GM19395 (cell line): ENCODE results near the gene PUSL1.

Source experiments
- ATAC-seq: cut with Tn5 transposase; IDR thresholded peaks from one replicate; pipeline ENCODE4 v1.9.1; 2021; ENCODE audit warnings: mild to moderate bottlenecking, moderate library complexity; ENCODE audit not compliant: unreplicated experiment

PUSL1 gene

DNA sequence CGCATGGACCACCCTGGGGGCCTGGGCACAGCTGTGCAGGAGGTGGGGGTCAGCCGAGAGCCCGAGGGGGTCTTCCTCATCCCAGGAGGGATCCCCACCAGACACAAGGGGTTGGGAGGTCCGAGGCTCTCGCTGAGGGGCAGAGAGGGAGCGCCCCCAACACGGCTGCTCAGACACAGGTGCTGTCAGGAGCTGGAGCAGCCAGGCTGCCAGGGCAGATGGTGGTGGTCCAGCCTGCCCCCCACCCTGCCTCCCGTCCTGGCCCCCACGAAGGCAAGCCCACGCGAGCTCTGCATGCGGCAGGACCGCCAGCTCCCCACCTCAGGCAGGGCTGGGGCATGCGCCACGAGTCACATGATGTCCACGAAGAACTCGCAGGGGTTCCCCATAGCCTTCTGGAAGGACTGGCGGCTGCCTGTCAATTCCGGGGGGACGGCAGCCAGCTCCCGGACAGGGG is 27.4 kb downstream of the PUSL1 start:
- no peak for ATAC-seq

DNA sequence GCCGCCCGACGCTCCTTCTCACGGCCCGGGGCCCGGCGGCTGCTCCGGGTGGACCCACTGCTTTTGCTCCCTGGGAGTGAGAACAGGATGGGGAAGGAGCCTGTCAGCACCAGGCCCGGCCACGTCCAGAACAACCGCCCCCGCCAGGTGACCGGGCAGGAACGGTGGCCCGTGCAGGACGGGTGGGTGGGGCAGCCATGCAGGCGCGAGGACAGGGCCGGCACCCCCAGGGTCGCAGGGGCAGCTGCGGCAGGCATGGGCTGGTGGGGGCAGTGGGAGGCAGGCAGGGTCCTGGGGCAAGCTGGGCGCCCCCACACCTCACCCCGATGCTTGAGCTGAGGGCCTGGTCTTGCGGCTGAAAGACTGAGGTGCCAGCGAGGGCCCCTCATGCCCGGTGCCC is 28.0 kb downstream of the PUSL1 start:
- no peak for ATAC-seq

DNA sequence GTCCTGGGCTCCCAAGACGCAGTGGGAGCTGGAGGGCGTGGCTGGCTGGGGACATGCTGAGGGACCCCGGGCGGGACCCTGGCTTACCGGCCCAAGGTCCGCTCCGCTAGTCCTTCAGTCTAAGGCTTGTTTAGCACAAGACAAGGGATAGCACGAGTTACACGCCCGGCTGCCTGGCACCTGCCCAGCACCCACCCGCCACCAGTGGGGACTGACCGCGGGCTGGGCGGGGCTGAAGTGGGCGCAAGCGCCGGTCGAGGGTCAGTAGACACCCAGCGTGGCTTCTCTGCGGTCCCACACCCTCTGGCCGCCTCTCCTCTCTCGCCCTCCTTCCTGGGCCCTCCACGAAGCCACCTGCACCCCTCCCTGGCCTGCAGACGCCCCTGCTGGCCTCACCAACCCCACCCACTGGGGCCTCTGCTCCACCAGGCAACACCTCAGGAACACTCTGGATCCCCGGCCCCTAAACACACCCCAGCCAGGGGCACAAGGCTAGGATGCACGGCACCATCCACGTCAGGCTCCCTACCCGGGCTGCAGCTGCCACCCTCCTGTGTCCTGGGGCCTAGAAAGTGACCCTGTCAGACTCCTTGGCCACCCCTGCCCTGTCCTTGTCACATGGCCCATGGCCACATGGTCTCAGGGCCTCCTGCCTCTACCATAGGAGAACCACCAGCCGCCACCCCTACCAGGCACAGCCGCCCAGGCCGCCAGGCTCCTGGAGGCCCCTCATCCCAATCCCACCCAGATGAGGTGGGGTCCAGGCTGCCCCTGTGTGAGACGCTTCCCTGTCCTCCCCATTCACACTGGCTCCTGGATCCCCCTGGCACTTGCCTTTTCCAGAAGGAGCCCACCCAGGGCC is 28.8 kb downstream of the PUSL1 start:
- ATAC-seq: no peak

DNA sequence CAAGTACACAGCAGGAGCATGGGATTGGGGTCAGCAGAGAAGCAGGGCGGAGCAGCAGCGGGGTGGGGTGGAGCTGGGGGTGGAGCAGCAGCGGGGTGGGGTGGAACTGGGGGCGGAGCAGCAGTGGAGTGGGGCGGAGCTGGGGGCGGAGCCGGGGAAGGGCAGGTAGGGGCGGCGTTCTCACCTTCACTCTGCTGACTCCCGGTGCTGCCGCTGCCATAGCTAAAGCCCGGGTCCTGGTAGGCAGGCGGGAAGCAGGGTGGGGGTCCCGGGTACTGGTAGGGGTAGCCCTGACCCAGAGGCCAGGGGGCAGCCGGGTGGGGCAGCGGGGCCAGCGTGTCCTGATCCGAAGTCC is 29.4 kb downstream of the PUSL1 start:
- no peak for ATAC-seq

DNA sequence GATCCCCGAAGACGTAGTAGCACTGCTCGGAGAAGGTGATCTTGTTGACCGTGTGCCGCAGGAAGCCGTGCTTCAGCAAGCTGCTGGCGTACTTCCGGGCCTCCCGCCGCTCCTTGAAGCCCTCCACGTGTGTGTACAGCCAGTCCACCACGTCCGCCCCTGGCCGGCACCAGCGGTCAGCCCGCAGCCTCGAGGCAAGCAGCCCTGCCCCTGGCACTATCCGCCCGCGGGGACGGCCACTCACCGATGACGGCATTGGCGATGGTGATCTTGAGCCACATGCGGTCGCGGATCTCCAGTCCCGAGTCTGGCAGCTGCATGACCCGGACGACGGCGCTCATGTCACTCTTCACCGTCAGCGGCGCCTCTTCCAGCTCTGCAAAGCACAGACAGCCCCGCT is 29.9 kb downstream of the PUSL1 start:
- no peak for ATAC-seq

DNA sequence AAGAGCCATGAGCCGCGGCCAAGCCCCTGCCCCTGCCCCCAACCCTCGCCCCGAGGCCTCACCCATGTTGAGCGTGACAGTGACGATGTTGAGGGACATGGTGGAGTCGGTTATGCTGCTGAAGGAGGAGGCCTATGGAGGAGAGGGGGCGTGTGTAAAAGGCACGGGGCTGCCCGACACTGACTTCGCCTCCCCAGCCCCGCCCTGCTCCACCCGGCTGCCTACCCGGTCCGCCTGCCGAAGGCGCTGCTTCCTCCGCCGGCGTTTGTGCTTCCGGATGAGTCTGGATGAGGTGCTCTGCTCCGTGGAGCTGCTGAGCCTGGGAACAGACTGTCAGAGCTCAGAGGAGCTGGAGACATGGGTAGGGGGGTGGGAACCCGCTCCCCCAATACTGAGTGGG is 31.8 kb downstream of the PUSL1 start:
- ATAC-seq: no peak

DNA sequence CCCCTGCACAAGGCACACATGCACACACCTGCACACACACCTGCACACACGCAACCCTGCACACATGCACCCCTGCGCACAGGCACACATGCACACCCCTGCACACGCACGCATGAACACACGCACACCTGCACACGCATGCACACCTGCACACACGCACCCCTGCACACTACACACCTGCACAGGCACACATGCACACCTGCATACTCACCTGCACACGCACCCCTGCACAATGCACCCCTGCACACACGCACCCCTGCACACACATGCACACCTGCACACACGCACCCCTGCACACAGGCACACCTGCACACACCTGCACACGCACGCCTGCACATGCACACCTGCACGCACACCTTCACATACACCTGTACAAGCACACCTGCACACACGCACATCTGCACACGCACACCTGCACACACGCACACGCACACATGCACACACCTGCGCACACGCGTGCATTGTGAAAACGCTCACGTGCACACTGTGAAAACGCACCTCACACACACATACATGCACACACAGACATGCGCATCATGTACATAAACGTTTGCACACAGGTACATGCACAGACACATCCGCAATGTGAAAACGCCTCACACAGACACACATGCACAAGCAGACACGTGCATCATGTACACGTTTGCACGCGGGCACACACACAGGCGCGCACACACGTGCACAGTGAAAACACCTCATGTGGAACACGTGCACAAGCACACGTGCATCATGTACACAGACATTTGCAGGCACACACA is 32.6 kb downstream of the PUSL1 start:
- ATAC-seq: no peak

DNA sequence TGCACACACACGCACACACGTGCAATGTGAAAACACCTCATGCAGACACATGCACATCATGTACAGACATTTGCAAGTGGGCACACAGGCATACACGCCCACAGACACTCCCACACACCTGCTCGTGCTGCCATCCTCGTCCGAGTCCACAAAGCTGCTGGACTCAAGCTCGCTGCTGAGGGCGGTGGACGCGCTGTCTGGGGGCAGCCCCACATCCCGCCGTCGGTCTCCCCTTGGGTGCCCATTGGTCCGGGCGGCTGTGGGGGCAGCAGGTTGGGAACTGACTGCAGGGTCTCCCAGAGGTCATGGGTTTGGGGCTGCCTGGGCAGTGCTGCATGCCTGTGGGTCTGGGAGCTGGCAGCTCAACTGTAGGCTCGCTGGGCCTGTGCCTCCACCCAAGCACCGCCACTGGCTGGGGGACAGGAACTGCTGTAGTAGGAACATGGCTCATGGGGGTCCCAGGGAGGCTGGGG is 33.2 kb downstream of the PUSL1 start:
- no peak for ATAC-seq

DNA sequence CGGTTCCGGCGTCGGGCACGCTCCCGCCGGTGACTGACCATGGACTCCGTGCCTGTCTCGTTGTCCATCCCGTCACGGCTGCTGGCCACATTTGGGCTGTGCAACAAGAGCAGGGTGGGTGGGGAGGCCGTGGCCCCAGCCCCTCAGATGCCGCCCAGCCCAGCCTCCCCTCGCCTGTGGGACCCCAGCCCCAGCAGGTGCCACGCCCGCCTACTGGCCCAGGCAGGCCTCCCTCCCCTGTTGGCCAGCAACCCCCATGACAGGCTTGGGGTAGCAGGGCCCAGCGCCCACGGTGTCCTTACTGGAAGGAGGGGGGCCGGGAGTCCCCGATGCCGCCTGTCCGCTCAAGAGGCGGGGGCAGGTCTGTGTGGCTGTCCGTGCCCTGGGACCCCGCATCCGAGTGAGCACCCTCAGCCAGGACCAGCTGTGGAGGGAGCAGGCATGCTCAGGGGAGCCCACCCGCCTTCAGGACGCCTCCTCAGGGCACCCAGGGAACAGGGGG is 33.7 kb downstream of the PUSL1 start:
- no peak for ATAC-seq

DNA sequence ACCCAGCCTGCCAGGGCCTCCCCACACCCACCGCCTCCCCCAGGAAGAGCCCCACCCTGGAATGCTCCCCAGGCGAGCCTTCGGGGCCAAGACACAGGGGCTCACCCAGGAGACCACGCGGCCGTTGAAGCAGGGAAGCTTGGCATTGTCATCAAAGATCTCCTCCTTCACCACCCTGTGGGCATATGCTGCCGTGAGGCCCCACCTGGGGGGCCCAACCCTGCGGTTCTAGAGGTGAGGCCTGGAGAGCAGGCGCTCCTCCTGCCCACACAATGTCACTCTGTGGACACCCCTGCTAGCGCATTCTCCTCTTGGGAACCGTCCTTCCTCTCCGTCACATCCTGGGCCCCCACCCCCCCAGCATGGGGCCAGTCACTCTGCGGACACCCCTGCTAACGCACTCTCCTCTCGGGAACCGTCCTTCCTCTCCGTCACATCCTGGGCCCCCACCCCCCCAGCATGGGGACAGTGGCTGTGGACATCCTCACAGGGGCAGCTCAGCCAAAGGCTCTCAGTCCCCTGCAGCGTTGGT is 34.3 kb downstream of the PUSL1 start:
- ATAC-seq: no peak

DNA sequence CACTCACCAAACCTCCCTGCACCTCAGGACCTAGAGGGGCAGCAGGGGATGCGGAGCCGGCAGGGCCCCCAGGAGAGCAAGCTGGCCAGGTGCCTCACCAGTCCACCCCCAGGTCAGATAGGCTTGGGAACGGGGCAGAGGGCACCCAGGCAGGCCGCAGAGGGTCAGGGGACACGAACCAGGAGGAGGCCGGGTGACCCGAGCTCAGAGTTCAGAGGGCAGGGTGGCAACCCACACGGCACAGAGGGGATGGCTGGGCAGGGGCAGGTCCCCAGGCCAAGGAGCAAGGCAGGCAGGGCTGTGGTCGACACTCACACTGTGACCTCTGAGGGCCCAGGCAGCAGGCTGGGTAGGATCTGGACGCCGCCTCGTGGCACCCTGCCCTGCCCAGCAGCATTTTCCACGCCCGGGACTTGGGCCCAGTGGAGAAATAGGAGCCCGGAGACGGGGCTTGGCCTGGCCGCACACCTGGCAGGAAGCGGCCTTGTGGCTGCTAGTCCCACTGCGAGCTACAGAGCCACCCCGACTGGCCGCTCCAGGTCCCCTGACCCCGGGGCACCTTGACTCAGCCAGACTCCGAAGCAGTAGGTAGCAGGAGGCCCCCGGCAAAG is 35.5 kb downstream of the PUSL1 start:
- no peak for ATAC-seq

DNA sequence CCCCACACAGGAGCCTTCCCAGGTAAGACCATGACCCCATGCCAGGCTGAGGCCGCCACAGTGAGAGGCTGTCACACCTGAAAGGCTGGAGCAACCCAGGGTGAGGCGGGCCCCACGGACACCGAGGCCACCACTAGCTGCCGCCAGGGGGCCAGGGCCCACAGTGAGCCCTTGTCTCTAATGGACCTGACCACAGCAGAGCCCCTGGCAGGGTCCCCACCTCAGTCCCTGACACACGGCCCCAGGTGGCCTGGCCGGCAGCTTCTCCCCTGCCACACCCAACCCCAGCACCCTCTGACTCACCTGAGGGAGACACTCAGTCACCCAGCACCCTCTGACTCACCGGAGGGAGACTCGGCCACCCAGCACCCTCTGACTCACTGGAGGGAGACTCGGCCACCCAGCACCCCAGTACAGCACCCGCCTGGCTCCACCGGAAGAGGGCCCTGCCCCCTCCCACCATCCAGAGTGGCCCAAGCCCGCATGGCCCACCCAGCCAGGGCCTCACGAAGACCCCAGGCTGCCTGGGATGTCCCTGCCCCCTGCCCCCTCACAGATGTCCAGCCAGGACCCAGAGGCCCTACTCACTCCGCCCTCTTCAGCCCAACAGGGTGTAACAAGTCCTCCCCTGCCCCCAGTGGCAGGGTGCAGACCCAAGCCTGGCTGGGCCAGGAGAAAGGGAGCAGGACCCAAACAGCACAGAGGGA is 36.4 kb downstream of the PUSL1 start:
- no peak for ATAC-seq

DNA sequence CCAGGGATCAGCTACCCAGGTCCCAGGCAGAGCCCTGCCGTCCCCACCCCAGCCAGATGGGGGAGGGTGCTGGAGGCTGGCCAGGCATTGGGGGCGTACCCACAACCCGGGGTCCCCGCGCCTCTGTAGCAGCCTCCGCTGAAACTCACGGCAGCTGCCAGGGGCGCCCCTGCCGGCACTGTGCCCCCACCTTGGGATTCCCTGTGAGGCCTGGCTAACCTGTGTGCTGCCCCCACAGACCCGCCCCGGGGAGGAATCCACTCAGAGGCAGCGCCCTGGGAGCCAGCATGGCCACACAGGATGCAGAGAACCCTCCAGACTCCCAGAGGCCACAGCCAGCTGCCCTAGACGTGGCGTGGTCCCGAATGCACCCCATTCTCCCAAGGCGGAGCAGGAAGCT is 37.0 kb downstream of the PUSL1 start:
- no peak for ATAC-seq

DNA sequence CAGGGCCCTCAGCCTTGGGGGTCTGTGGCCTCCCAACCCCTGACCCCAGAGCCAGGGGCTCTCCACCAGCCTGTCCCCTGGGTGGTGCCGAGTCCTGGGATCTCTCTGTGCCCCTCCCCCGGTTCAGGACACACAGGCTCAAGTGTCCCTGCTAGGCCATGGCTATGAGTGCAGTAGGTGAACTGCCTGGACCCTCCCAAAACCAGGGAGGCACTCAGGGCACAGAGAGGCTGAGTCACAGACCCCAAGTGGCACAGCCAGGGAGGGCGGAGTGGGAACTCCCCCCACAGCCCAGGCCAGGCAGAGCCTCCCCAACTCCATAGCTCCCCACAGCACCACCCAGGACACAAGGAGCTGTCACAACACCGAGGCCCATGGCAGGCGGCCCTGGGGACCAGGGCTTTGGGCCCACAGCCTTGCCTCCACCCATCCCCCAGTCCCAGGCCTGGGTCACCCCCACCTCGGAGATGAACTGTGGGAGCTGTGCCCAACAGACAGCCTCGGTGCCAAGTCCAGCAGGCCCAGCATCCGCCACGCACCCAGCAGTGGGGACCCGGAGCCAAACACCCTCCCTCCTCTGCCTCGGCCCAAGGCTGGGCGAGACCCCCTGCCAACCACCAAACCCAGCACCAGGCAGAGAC is 37.6 kb downstream of the PUSL1 start:
- no peak for ATAC-seq

DNA sequence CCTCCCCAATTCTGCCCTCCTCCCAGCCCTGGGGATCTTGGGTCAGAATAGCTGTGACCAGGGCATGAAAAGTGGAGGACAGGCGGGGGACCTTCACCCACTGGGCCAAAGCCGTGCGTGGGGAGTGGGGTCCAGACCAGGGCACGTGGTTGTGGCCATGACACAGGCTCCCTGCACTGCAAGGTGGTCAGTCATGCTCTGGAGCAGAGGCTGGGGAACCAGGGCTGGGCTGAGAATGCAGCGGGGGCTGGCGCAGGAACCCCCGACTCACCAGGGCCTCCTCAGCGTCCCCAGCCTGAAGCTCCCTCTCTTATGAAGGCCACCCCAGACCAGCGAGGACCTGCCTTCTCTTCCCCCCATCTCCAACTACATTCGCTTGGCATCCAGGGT is 38.1 kb downstream of the PUSL1 start:
- no peak for ATAC-seq

DNA sequence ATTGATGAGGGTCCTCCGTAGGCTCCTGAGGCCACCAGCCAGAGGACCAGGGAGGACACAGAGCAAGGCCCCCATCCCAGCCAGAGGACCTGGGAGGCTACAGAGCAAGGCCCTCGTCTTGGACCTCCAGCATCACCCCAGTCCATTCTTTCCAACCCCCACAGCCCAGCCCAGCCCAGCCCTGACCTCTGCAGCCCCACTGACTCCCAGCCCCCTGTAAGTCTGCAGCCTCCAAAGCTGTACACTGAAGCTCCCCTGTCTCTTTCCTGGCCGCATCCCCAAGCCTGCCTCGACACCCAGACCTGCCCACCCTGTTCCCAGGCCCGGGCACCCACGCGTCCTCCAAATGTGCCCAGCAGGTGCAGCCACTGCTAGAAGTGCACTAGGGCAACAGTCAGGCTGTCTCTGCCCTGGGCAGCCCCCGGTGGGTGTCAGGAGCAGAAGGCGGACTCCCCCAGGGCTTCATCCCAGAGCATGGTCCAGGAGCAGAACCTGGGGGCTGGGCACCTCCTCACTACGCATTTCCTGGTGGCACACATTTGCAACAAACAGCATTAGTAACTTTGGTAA is 38.7 kb downstream of the PUSL1 start:
- ATAC-seq: no peak

DNA sequence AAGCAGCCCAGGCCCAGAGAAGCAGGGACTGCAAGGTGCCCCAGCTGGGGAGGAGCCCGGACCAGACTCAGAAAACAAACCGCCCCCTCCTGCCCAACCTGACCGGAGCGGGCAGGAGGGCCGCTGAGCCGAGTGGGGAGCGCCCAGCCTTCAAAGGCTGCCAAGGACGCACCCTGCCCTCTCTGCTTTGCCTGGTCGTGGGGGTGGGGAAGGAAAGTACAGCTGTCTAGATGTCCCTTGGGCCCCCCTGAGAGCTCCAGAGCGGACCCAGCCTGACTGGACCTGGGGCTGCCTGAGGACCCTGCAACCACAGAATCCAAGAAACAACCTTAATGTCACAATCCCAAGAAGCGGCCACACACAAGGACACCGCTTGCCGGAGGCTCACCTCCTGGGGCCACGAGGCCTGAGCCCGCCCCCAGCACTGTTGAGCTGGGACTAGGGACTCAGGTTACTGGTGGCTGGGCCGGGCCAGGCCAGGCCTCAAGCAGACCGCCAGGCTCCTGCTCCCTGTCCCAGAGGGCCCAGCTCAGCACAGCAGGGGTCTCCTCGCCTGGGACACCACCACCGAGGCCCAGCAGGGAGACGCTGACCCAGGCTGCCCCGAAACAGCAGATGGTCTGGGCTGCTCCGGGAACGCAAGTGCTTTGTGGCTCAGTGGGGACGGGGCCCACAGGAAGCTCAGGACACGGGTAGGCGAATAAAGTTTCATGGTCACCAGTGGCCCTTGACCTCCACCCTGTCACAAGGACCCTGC is 39.4 kb downstream of the PUSL1 start:
- ATAC-seq: no peak

DNA sequence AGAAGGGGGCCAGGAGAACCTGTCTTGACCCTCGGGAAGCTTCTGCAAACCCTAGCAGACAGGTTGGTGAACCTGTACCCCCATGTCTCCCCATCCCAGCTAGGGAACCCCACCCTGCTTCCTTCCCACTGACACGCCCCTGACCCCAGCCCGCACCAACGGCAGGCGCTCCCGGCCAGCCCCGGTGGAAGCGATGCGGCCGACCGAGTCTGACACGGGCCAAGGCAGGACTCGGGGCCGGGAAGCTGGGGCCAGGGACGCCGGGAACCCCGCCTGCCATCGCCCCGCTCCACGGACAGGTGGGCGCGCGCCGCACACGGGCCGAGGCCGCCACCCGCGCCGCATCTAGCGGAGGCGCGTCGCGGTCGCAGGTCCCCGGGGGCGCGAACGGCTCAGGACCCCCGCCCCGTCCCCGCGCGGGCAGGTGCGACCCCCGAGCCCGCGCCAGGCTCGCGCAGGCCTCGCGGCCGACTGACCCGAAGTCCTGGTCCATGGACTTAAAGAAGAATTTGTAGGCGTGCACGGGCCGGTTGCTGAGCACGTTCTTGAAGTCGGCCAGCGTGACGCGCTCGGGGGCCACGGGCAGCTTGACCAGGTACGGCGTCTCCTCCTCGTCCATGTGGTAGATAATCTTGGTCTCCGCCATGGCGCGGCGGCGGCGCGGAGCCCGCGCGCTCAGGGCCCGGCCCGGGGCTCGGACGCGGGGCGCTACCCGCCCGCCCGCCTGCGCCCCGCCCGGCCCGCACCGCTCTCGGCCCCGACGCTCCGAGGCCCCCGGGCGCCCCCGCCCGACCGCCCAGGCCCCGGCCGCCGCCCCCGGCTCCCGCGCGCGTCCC is 40.2 kb downstream of the PUSL1 start:
- ATAC-seq: peak; percentile 21
